Measurements from ENCODE around the gene ASIC1.

Gene ASIC1

DNA sequence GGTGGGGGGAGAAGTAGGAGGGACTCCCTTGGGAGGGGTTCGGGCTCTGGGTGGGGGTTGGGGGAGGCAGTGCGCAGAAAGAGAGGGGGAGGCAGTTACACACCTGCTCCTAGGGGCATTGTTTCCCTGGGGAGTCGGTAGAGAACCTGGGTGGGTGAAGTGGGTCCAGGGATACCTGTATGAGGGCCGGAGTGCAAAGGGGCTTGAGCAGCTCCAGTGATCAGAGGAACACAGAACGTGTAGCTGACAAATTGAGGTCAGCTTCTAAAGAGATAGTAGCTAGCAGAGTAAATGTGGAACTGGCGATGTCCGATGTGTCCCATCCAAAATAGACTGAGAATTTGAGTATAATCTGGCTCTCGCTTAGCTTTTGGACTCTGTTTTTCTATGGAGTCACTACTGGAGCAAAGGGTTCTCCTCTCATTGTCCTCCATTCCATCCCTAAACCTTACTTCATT, 28.2 kb downstream of the ASIC1 start:
- peak overlapping the region; percentile 82 for H3K27ac ChIP-seq (ENCODE audit: low read depth, low read length, poor library complexity, severe bottlenecking)
- H4K20me1 ChIP-seq (ENCODE audit: insufficient read depth, low read length): no peaks in the 10 kb centered on the region
- H3K9me3 ChIP-seq (ENCODE audit: low read length): no peaks in the 10 kb centered on the region
- H3K9ac ChIP-seq (ENCODE audit: low read length): peak overlapping the region; percentile 90
- peaks cover 37% of the 10 kb centered on the region for H3K36me3 ChIP-seq (ENCODE audit: insufficient read depth, low read length)
- no peaks in the 10 kb centered on the region for H3F3A ChIP-seq (ENCODE audit: insufficient read depth, low read length)
- no peaks in the 10 kb centered on the region for H3K79me2 ChIP-seq (ENCODE audit: insufficient read depth, low read length)
- H3K4me1 ChIP-seq (ENCODE audit: insufficient read depth, low read length, severe bottlenecking): peaks cover 10% of the 10 kb centered on the region
- no peaks in the 10 kb centered on the region for H3K27me3 ChIP-seq (ENCODE audit: insufficient read depth, low read length)
- peak overlapping the region; percentile 93 for H3K4me2 ChIP-seq (ENCODE audit: low read length)
- no peaks in the 10 kb centered on the region for H3K9me2 ChIP-seq (ENCODE audit: low read depth, low read length)
- no peak for TF ChIP-seq EZH2 (IDR thresholded peaks at IDR 0.05; ENCODE audit: borderline replicate concordance, low read length)
- TF ChIP-seq, protein P1, sequence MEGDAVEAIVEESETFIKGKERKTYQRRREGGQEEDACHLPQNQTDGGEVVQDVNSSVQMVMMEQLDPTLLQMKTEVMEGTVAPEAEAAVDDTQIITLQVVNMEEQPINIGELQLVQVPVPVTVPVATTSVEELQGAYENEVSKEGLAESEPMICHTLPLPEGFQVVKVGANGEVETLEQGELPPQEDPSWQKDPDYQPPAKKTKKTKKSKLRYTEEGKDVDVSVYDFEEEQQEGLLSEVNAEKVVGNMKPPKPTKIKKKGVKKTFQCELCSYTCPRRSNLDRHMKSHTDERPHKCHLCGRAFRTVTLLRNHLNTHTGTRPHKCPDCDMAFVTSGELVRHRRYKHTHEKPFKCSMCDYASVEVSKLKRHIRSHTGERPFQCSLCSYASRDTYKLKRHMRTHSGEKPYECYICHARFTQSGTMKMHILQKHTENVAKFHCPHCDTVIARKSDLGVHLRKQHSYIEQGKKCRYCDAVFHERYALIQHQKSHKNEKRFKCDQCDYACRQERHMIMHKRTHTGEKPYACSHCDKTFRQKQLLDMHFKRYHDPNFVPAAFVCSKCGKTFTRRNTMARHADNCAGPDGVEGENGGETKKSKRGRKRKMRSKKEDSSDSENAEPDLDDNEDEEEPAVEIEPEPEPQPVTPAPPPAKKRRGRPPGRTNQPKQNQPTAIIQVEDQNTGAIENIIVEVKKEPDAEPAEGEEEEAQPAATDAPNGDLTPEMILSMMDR (IDR thresholded peaks at IDR 0.05; ENCODE audit: low read length): no peak
- H2AFZ ChIP-seq (ENCODE audit: low read length): no peak overlapping the region
- peak overlapping the region; percentile 87 for H3K4me3 ChIP-seq (ENCODE audit: low read depth, low read length, poor library complexity, severe bottlenecking)

DNA sequence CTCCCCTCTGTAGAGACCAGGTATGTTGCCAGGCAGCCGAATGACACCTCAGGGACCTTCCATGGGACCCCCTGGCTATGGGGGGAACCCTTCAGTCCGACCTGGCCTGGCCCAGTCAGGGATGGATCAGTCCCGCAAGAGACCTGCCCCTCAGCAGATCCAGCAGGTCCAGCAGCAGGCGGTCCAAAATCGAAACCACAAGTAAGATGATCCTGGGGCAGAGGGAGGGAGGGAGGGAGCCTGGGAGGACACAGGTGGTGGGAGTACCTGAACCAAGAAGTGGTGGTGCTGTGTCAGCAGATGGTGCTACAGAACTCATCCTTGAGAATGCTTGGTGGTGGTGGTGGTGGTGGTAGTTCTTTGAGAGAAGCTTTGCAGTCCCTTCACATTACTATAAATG, 28.8 kb downstream of the ASIC1 start:
- Histone ChIP-seq H2AFZ (ENCODE audit: low read length) (no peak overlapping the region), H3K9me3 (ENCODE audit: low read length) (no peaks in the 10 kb centered on the region), H3K36me3 (ENCODE audit: insufficient read depth, low read length) (peaks cover 41% of the 10 kb centered on the region), H3K27ac (ENCODE audit: low read depth, low read length, poor library complexity, severe bottlenecking) (peak overlapping the region; percentile 82), H3K9ac (ENCODE audit: low read length) (peak overlapping the region; percentile 90; the same call in 1 of the 2 replicates), H4K20me1 (ENCODE audit: insufficient read depth, low read length) (no peaks in the 10 kb centered on the region), H3K4me1 (ENCODE audit: insufficient read depth, low read length, severe bottlenecking) (peaks cover 10% of the 10 kb centered on the region), H3K4me3 (ENCODE audit: low read depth, low read length, poor library complexity, severe bottlenecking) (peak overlapping the region; percentile 87), H3F3A (ENCODE audit: insufficient read depth, low read length) (no peaks in the 10 kb centered on the region), H3K4me2 (ENCODE audit: low read length) (peak overlapping the region; percentile 93), H3K79me2 (ENCODE audit: insufficient read depth, low read length) (no peaks in the 10 kb centered on the region), H3K9me2 (ENCODE audit: low read depth, low read length) (no peaks in the 10 kb centered on the region), H3K27me3 (ENCODE audit: insufficient read depth, low read length) (no peaks in the 10 kb centered on the region)
- no peak for TF ChIP-seq EZH2 (IDR thresholded peaks at IDR 0.05; ENCODE audit: borderline replicate concordance, low read length)
- TF ChIP-seq, protein P1 (IDR thresholded peaks at IDR 0.05; ENCODE audit: low read length): no peak

DNA sequence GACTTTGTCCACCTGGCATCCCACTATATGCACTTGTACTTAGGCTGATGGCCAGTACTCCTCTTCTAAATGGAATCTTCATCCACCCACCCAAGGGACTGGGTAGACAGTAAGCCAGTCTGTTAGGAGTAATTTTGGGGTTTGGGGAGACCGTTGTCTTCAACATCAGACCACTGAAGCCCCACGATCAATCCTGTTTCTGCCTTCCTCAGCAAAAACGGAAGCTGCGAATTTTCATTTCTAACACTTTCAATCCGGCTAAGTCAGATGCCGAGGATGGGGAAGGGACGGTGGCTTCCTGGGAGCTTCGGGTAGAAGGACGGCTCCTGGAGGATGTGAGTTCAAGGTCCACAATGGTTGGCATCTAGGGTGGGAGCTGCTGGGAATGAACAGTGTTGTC, 29.8 kb downstream of the ASIC1 start:
- Histone ChIP-seq H3K36me3 (ENCODE audit: insufficient read depth, low read length) (peaks cover 49% of the 10 kb centered on the region), H3K79me2 (ENCODE audit: insufficient read depth, low read length) (no peaks in the 10 kb centered on the region), H2AFZ (ENCODE audit: low read length) (no peak overlapping the region), H3K4me2 (ENCODE audit: low read length) (no peak overlapping the region), H3K9me2 (ENCODE audit: low read depth, low read length) (no peaks in the 10 kb centered on the region), H3K4me1 (ENCODE audit: insufficient read depth, low read length, severe bottlenecking) (peaks cover 10% of the 10 kb centered on the region), H4K20me1 (ENCODE audit: insufficient read depth, low read length) (no peaks in the 10 kb centered on the region), H3F3A (ENCODE audit: insufficient read depth, low read length) (no peaks in the 10 kb centered on the region), H3K9ac (ENCODE audit: low read length) (no peak overlapping the region), H3K27ac (ENCODE audit: low read depth, low read length, poor library complexity, severe bottlenecking) (no peak overlapping the region), H3K4me3 (ENCODE audit: low read depth, low read length, poor library complexity, severe bottlenecking) (no peak overlapping the region), H3K9me3 (ENCODE audit: low read length) (no peaks in the 10 kb centered on the region), H3K27me3 (ENCODE audit: insufficient read depth, low read length) (no peaks in the 10 kb centered on the region)
- TF ChIP-seq, protein P1 (IDR thresholded peaks at IDR 0.05; ENCODE audit: low read length): no peak
- no peak for TF ChIP-seq EZH2 (IDR thresholded peaks at IDR 0.05; ENCODE audit: borderline replicate concordance, low read length)

Measured in OCI-LY1 (cell line).